ENCODE results near the gene MSANTD3.
"Not testable (repeated sequence)": the region's sequence is repeated elsewhere in the genome, so short reads cannot be mapped to it uniquely, and the experiment has no call there.

MSANTD3 gene

DNA sequence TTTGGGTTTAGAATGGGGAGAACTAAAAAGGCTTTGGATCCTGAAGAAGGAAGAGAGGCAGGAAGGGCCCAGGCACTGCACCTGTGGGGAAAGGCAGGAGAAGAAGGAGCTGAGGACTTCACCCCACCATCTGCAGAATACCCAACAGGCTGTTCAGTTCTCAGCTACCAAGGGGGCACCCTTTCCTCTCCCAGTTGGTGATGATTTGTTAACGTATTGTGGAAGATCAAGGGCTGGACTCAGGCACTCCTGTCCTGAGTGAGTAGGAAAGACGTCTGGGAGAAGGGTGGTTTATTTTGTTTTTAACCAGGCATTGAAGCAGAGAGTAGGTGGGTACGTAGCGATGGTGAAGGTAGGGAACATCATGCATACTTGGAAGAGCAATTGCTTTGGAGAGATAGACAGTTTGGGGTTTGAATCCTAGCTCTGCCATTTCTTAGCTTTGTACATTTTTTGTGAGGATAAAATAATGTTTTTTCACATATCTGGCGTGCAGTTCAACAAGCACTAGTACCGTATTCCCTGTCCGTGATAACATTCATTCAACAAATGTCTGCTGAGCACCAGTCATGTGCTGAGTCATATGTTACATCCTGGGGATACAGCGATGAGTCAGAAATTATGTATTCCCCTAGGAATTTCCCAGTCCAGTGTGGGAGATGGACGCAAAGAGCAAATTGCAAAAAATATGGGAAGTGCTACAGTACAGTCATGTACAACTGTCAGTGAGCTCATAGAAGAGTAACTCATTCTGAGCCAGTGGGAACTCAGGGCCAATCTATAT lies 2.1 kb downstream of the MSANTD3 start:
- DNase-seq (ENCODE audit: low read depth): no peak

DNA sequence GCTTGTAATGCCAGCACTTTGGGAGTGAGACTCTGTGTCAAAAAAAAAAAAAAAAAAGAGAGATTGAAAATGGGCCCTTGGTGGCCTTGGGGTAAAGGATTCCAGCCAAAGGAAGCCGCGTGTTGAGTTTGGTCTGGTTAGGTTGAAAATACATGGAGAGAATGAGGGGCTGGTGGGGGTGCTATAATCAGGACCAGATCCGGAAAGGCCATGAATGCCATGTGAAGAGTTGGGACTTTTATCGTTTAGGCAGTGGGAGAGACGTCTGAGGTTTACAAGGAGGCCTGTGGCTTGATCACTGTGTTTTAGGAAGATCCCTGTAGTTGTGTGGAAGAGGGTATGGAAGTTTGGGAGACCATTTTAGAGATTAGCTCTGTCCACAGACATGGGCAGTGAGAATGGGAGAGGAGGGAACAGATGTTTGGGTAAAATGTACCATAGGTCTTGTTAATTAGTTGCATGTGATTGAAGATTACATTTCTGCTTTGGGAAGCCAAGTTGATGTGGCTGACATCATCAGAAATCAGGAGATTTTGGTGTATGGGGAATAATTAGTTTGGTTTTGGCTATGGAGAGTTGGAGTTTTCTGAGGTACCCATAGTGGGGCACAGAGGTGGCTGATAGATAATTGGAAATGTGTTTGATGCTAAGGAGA lies 3.5 kb downstream of the MSANTD3 start:
- DNase-seq (ENCODE audit: low read depth): no peak

DNA sequence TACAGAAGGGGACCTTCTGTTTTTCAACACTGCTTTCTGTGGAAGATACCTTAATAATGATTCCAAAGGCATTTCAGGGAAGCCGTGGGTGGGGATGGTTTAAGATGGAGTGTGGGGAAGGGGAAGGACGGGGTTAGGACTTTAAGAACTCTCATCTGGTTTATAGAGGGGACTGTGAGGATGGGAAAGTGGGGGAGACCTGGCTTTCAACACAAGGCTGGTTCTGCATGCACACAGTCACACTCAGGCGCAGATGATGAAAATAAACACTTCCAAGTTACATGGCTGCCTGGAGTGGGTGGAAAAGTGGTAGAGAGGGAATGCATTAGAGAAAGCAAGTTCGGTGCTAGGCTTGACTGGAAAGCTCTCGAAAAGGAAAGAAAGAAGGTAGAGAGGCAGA lies 4.9 kb downstream of the MSANTD3 start:
- no peak for DNase-seq (ENCODE audit: low read depth)

DNA sequence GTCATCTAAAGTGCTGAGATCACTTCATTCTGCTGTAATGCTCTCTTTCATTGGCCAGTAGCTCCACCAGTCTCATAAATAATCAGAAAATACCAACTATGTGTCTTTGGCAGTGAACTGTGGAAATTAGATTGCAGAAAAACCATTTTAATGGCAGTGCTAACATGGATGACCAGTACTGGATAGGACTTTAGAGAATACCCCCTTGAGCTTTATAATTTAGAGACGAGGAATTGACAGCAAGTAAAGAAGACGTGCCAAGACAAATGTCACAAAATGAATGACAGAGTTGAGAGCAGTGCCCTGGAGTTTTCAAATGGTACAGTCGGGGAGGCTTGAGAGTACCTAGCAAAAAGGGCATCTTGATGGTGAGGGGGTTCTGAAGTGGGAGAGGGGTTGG lies 5.8 kb downstream of the MSANTD3 start:
- no peak for DNase-seq (ENCODE audit: low read depth)

DNA sequence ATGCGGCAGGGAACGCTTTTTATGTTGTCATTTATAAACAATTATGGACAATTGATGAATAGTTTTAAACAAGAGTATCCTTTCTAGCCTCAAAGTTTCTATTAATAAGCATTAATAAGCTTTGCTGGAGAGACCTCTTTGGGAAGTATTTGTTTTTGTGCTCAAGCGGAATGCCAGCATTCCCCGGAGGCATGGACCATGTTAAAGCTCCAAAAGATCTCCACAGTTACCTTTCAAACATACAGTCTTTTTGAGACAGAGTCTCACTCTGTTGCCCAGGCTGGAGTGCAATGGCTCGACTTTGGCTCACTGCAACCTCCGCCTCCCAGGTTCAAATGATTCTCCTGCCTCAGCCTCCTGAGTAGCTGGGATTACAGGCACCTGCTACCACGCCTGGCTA lies 9.6 kb downstream of the MSANTD3 start:
- DNase-seq (ENCODE audit: low read depth): no peak

DNA sequence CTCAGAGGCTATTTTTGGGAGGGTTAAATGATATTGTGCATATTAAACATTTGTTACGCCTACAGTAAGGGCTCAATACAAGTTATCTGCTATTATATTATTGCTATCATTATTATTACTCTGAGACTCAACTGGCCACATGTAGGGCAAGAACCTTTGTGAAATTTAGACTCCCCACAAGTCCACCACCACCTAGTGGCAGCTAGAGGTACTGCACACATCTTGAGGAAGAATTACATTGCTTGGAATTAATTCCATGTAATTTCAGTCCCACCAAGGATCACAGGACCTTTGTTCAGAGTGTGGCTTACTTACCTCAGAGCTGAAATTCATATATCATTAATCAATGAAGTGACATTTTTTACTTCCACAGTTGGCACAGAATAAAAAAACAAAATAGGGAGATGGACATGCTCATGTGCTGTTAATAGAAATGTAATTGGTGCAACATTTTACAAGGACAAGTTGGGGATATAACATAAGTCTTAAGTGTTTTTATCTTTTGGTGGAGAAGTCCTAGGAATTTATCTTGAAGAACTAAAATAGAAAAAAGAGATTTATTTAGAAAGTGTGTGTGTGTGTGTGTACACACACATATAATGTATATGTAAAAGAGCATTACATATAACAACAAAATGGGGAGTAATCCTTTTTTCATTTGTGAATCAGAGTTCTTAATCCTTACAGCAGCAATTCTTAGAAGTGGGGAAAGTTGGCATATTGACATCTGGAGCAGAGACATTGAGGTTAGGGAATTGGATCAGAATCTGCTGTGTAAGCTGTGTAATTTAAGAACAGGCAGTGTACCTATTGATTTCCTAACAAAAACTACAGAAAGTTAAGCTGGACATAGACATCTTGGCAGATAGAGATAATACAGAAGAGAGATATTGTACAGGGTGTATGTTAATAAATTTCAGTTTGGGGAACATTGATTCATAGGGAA lies 11.2 kb downstream of the MSANTD3 start:
- peak; percentile 52 for DNase-seq (ENCODE audit: low read depth)

DNA sequence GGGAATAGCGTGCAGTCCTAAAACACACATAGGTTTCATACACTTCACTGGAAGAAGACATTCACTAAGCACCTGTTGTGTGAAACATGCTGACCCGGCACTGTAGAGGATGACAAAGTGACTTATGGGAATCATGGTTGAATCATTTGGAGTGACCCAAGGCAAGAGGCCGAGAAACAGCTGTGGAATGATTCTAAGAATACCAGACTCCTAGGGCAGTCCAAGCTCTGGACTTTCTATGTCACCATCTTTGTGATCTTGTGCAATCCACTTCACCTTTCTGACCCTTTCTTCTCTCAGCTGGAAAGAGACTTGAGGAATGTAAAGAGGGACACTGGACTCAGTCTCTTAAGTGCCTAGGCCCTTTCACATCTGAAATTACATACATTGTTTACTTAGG lies 13.1 kb downstream of the MSANTD3 start:
- DNase-seq (ENCODE audit: low read depth): no peak

DNA sequence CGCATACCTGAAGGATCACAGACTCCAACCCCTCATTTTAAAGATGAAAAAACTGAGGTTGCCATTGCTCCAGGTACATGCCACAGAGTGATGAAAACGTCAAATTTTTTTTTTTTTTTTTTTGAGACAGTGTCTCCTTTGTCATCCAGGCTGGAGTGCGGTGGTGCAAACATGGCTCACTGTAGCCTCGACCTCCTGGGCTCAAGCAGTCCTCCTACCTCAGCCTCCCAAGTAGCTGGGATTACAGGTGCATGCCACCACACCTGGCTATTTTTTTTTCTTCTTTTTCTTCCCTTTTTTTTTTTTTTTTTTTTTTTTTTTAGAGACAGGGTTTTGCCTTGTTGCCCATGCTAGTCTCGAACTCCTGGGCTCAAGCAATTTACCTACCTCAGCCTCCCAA lies 13.5 kb downstream of the MSANTD3 start:
- not testable (repeated sequence) for DNase-seq (ENCODE audit: low read depth)

DNA sequence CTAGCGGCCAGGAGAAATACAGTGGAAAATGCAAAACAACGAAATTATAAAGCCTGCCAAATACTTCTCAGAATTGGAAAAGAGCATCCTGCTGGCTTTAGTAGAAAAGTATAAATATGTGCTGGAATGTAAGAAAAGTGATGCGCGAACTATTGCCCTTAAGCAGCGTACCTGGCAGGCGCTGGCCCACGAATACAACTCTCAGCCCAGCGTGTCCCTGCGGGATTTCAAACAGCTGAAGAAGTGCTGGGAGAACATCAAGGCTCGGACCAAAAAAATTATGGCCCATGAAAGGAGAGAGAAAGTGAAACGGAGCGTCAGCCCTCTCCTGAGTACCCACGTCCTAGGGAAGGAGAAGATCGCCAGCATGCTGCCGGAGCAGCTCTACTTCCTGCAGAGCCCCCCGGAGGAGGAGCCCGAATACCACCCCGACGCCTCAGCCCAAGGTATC lies 15.0 kb downstream of the MSANTD3 start:
- DNase-seq (ENCODE audit: low read depth): no peak

DNA sequence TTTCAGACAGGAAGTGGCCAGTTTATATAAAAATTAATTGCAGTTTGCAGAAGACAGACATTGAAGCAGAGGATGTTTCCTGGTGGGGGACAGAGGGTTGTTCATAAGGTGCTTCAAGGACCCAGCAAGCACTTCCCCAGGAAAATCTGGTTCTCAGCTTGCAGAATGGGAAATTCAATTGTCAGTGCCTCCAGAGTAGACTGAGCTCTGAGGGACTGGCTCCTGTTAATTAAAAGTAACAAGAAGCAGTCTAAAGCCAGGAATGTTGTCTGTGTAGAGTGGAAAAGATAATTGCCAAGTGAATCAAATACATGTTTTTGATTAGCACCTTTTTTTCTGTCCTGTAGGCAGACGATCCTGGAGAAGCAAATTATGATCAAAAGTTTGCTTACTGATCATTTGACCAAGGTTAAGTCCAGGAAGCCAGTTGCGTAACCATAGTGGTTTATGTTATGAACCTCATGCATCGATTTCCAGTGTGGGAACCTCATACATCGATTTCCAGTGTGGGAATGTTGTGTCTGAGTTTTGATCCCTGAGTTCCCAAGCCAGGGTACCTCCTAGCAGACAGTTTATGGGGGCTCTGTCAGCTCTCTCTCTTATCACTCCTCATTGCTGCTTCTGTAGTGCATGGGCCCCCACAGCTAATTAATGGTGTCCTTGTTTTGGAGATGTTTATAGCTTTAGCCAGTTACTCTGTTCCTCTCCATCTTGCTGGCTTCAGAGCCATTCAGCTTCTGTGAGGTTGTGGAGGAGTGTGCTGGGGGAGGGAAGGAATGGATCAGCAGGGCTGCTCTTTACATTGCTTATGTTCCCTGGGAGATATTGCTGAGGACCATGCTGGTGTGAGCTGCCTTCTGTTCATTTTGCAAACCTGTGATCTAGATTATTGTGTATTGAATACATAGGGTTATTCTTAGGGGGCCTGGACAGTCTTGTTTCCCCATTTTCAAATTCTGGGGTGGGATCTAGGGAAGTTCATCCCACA lies 17.1 kb downstream of the MSANTD3 start:
- DNase-seq (ENCODE audit: low read depth): no peak

DNA sequence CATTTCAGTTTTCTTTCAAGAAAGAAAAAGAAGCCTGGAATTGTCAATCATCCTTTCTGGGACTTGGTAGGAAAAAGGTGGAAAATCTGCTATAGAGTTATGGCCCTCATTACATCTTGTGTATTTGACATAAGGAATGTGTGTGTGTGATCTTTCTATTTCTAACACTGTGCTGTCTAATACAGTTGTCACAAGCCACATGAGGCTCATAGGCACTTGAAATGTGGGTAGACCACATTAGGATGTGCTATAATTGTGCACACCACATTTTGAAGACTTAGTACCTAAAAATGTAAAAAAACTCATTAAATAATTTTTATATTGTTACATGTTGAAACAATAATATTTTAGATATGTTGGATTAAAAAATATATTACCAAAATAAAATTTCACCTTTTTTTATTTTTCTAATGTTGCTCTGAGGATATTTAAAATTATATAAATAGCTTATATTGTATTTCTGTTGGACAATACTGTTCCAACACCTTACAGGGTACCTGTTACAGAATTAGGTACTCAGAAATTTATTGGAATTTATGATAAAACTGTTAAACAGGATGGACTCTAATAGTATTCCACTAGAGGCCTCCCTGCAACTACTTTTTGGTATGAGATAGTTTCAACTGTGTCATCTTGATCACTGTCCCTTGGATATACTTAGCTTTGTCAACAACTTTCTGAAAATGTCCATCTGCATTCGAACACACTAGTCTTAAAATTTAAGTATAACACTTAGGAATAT lies 18.4 kb downstream of the MSANTD3 start:
- DNase-seq (ENCODE audit: low read depth): no peak

DNA sequence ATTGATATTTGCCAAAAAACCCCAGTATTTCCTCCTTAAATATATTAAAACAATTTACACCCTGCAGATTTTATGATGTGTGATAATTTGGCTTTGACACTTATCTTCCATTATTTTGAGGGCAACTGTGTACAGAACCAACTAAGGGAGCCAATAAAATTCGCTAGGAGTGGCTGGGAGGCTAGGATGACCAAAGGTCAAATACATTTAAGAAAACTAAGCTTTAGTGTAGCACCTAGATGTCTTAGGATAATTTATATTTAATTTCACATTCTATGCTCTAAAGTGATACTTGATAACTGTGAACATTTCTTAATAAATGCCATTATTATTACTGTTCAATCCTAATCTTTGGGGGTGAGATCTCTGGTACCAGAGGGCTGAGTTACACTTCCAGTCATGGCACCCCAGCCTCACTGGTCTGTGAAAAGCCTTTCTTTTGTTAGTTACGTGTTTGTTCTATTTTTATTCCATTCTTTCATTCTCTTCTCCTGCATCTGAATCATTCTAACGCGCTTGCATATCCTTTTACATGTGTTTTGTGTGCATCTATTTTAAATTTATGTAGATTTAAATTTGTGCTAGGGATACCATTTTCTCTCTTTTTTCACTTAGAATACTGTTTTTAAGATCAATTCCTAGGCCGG lies 19.1 kb downstream of the MSANTD3 start:
- no peak for DNase-seq (ENCODE audit: low read depth)

DNA sequence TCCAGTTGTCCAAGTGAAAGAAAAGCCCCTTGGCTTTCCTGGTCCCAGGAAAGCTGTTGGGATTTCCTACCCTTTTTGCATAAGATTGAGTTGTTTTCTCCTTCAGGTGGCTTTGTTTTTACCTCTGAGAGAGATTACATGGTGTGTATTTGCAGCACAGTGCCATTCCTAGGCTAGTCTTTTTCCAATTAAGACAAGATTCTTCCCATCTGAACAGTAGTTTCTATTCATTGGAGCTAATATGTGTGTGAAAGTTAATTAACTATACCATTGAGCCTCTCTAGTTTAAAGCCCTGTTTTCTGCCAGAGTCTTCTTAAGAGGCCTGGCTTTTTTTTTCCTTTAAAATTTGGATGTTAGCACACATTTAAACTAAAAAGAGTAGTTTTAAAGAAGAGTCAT lies 20.1 kb downstream of the MSANTD3 start:
- no peak for DNase-seq (ENCODE audit: low read depth)

DNA sequence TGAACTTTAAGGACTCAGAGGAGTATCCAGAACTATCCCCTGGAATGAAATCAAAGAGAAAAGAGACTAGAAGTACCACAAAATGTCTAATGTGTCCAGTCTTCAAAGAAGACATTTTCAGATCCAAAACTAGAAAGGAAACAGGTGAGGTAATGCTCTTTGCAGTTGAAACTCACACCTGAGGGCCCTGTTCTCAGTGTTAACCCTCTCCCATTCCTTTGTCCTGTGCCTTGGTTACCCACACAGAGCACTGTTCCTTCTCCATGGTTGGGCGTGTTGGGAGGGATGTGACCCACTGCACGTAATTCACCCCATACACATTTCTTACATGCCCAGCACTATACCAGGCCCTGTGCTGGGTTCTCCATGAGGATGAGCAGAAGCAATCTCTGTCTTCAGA lies 21.3 kb downstream of the MSANTD3 start:
- DNase-seq (ENCODE audit: low read depth): no peak

DNA sequence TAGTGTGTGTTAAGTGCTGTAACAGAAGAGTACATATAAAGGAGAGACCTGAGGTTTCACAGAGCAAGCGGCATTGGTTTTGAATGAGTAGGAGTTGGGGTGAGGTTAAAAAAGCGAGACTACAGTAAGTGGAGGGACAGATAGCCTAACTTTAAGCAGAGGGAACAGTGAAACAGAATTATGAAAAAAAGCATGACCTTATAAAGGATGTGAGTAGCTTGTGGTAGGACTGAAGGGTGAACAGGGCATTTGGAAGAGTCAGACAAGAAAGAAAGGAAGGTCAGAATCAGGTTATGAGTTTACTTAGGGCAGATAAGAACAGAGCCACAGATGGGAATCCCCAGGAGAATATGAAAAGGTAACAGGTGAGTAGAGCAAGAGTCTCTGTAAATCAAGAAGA lies 22.5 kb downstream of the MSANTD3 start:
- DNase-seq (ENCODE audit: low read depth): no peak

DNA sequence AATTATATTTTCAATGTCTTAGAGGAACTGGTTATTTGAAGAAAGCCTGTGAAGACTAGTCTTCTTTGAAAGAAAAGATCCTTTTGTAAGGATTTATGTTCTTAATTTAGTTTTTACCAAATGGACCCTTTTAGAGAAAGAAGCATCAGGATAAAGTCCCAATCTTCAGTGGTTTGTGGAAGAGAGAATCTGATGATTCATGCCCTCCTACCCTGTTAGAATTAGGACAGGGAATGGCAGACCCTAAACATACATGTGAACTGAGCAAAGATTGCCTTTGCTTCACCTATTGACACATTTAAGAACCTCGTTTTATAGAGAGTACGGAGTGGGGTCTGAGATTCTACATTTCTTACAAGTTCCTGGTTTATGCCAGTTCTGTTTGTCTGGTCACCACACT lies 26.0 kb downstream of the MSANTD3 start:
- DNase-seq (ENCODE audit: low read depth): no peak

DNA sequence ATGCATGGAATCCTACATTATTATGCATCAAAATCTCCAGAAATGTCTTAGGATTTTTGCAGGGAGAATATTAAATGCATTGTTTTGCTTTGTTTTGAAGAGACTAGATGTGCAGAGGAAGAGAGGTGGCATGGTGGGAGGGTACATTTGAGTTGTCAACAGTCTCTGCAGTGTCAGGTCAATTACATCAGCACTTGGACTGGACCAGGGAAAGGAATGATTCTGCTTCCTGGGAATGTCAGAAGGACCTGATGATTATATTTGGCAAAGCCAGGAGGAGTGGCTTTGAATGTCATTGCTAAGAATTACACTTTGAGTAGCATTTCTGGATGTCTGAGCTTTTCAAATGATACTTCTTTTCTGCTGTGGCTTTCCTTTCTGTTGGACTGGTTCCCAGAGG lies 28.5 kb downstream of the MSANTD3 start:
- no peak for DNase-seq (ENCODE audit: low read depth)

DNA sequence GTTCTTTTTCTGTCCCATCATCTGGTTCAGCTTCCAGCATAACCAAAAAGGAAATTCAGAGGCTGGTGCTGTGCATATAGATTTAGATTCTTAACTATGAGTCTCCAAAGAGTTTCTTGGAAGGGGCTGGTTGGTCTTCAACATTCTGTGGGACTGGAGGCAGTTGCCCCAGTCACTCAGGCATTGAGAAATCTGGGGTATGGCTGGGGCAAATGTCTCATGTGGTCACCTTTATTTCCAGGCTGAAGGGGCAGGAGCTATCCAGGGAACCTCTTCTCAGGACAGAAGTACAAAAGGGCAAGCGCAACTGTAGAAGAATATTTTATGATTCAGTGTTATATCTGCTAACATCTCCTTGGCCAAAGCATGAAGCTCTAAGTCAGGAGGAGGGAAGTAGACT lies 30.6 kb downstream of the MSANTD3 start:
- DNase-seq (ENCODE audit: low read depth): no peak

DNA sequence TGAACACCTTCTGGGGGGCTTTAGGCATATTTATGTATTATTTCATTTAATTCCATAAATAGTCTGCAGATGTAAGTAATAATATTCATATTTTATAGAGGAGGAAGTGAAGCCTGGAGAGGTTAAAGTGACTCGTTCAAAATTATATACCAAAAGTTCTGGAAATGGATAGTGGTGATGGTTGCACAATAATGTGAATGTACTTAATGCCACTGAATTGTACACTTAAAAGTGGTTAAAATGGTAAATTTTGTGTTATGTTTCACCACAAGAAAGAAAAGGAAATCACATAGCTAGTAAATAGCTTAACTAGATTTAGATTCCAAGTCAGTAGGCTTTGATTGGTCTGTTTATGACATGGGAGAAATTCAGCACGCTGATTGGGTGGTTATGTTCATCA lies 33.0 kb downstream of the MSANTD3 start:
- no peak for DNase-seq (ENCODE audit: low read depth)

DNA sequence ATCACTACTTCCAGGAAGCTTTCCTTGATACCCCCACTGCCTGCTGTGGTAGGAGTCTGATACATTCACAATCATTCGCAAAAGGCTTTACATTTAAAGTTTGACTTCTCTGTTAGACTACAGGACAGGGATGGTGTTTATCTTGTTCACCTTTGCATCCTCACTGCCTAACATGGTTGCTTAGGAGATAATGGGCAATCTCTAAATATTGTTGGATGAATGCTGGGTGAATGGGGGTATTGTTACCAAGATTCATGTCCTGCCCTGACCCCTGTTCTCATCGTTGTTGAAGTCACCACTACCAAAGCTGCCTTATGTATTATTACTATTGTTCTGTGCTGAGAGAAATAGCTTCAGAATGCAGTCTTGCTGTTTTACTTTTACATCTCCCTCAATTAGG lies 38.3 kb downstream of the MSANTD3 start:
- no peak for DNase-seq (ENCODE audit: low read depth)
